ENCODE data around the gene TMEM130.
A peak's percentile ranks its signal among the peaks of the same experiment; 100 is the strongest.

The TMEM130 gene, protein sequence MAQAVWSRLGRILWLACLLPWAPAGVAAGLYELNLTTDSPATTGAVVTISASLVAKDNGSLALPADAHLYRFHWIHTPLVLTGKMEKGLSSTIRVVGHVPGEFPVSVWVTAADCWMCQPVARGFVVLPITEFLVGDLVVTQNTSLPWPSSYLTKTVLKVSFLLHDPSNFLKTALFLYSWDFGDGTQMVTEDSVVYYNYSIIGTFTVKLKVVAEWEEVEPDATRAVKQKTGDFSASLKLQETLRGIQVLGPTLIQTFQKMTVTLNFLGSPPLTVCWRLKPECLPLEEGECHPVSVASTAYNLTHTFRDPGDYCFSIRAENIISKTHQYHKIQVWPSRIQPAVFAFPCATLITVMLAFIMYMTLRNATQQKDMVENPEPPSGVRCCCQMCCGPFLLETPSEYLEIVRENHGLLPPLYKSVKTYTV

DNA sequence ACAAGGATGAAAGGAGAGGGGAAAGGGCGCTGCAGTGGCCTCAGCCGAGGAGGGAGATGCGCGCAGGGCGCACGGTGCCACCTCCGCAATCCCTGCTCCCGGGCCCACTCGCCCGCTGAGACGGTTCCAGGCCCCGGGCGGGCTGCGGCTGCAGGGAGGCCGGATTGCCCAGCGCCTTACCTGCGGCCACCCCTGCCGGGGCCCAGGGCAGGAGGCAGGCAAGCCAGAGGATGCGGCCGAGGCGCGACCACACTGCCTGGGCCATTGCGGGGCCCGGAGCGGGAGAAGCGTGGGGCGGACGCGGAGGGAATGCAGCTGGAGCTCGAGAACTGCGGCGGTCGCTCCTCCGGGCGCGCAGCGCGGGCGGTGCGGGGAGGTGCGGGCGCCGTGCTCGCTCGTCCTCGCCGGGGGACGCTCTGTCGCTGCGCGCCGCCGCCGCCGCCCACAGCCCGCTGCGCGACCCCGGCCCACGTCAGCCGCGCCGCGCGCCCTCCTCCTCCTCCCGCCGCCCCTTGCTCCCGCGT lies at the start of gene TMEM130:
TMEM130 (minus strand) TSS at position 418 of the 524 bp plus-strand sequence; CDS start at position 265, 153 bp downstream.
- DNase-seq, result no peak

DNA sequence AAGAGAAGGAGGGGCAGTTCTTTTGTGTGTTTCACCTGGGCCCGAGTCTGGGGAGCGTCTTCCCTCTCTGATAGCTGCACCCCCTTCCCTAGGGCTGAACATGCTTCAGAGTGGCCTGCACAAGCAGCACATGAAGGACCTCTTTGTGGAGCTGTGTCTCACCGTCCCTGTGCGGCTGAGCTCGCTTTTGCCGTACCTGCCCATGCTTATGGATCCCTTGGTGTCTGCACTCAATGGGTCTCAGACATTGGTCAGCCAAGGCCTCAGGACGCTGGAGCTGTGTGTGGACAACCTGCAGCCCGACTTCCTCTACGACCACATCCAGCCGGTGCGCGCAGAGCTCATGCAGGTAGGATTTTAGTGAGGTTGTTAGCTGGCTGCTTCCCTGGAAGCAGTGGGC lies 47.5 kb upstream of the TMEM130 start:
- no peak for DNase-seq

- DNase-seq, result no peak
These were observed 43.8 kb upstream of the TMEM130 start for GRCh38 chr7:98913612-98914011.

DNA sequence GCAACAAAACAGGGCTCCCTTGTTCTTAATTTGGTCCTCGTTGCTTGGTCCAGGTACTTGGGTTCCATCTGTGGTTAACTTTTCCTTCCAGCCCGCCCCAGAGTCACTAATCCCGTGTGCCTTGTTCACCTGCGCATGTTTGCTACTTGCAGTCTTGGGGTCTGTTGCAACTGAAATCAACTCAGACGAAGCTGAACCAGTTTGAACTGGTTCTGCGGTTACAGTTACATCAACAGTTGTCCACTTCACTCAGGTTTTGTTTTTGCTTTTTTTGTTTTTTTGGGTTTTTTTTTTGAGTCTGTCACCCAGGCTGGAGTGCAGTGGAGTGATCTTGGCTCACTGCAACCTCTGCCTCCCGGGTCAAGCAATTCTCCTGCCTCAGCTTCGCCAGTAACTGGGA lies 43.2 kb upstream of the TMEM130 start:
- no peak for DNase-seq

DNA sequence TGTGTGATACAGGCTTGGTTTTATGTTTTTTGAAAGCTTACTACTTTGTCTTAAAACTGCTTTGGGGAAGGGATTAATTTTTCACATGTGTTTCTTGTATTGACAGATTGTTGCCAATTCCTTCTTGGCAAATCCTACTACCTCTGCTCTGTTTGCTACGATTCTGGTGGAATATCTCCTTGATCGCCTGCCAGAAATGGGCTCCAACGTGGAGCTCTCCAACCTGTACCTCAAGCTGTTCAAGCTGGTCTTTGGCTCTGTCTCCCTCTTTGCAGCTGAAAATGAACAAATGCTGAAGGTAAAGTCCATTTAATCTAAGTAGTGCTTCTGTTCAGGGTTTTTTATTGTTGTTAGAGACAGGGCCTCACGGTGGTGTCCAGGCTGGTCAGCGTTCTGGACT lies 42.1 kb upstream of the TMEM130 start:
- no peak for DNase-seq

GRCh38 chr7:98910427-98910826 lies 40.6 kb upstream of the TMEM130 start:
- no peak for DNase-seq

- DNase-seq, result no peak
These were observed 39.7 kb upstream of the TMEM130 start for GRCh38 chr7:98909487-98909886.

- DNase-seq, result no peak
These were observed 38.8 kb upstream of the TMEM130 start for GRCh38 chr7:98908585-98908984.

DNA sequence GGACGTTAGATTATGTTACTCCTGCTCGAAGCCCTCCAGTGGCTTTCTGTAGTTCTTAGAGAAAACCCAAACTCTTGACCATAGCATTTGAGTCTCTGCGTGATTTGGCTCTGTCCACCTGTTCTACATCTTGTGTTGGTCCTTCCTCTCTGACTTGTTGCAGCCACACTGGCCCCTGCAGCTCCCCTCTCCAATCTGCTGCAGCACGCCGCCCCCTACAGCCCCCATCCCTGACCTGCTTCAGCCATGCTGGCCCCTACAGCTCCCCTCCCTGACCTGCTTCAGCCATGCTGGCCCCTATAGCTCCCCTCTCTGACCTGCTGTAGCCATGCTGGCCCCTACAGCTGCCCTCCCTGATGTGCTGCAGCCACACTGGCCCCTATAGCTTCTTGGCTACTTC lies 37.8 kb upstream of the TMEM130 start:
- no peak for DNase-seq

- no peak for DNase-seq
These were observed 33.4 kb upstream of the TMEM130 start for GRCh38 chr7:98903246-98903645.

DNA sequence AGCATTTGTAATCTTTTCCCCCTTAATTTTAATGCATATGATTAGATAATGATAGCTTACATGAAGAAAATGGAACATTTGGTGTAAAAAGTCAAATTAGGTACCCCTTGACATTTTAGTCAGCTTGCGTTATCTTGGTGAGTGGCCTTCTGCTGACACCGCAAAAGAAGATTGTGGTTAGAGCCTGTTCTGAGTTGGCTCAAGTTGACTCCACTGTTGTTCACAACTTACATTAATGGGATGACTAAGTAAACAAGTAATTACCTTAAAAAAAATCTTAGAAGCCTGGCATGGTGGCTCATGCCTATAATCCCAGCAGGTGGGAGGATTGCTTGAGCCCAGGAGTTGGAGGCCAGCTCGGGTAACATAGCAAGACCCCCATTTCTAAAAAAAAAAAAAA lies 32.7 kb upstream of the TMEM130 start:
- DNase-seq, result no peak

DNA sequence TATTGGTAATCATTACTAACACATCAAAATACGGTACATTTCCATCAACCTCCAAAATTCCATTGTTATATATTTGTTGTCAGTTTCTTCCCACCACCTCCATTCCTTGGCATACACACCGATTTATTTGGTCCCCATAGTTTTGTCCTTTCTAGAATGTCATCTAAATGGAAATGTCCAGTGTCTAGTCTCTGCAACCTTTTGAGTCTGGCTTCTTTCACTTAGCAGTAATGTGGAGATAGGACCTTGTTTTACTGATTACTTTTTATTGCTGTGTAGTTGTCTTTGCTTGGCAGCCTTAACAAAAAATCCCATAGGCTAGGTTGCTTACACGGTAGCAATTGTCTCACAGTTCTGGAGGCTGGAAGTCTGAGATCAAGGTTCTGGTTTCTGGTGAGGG lies 31.0 kb upstream of the TMEM130 start:
- DNase-seq, result no peak

- no peak for DNase-seq
These were observed 30.0 kb upstream of the TMEM130 start for GRCh38 chr7:98899816-98900215.

- no peak for DNase-seq
These were observed 22.8 kb upstream of the TMEM130 start for GRCh38 chr7:98892609-98893008.

DNA sequence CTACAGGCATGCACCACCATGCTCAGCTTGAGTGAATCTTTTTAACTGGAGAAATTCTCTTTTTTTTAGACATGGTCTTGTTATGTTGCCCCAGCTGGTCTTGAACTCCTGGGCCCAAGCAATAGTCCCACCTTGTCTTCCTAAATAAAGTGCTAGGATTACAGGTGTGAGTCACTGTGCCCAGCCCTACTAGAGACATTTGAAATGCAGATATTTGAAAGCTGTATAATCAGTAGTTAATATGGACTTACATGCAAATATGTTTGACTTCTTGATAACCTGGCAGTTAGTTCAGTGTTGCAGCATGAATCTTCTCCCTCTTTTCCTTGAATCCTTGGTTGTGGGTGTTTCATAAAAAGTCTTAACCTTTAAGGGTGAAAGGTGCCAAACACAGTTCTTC lies 17.2 kb upstream of the TMEM130 start:
- no peak for DNase-seq

DNA sequence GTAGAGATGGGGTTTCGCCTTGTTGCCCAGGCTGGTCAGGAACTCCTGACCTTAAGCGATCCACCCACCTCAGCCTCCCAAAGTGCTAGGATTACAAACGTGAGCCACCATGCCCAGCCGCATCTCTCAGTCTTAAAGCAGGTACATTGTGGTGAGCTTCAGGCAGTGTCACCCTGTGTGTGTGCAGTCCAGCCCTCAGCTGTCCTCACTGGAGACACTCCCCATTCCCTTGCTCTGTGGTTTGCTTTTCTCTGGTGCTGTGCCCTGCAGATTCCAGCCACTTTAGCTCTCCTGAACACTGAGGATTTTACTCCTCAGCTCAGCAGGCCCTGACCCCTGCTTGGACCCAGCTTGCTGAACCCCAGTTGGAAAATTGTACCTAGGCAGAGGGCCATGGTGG lies 14.6 kb upstream of the TMEM130 start:
- no peak for DNase-seq

- no peak for DNase-seq
These were observed 11.9 kb upstream of the TMEM130 start for GRCh38 chr7:98881561-98882315.

DNA sequence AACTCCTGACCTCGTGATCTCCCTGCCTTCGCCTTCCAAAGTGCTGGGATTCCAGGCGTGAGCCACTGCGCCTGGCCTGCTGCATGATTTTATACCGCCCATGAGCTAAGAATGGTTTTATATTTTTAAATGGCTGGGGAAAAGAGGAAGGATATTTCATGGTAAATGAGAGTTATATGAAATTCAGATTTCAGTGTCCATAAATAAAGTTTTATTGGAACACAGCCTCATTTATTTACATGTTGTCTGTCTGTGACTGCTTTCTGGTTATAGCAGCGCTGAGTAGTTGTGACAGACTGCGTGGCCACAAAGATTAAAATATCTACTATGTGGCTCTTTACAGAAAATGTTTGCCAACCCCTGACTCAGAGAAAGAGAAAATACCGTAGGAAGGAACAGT lies 10.7 kb upstream of the TMEM130 start:
- DNase-seq, result no peak

DNA sequence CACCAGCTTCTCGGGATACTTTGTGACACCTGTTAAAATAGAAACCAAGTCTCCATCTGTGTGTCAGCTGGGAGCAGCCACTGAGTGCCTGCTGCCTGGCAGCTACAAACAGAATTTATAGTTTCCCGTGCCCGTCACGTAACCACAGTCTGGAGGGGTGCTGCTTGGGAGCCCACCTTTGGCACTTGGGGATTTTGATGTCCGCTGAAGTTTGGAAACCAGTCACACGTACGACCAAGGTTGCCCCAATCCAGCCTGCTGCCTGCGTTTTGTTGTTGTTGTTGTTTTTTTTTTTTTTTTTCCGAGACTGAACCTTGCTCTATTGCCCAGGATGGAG lies 10.1 kb upstream of the TMEM130 start:
- DNase-seq, result no peak

- peak; percentile 29 to 40 for DNase-seq
These were observed 9.6 kb upstream of the TMEM130 start for GRCh38 chr7:98879198-98879978.

- DNase-seq, result peak; percentile 72 to 79
These were observed 8.8 kb upstream of the TMEM130 start, which contains the start of gene TRRAP for GRCh38 chr7:98878365-98879197. TRRAP (plus strand) TSS chr7:98878532; CDS start chr7:98881151, 2,619 bp downstream.

DNA sequence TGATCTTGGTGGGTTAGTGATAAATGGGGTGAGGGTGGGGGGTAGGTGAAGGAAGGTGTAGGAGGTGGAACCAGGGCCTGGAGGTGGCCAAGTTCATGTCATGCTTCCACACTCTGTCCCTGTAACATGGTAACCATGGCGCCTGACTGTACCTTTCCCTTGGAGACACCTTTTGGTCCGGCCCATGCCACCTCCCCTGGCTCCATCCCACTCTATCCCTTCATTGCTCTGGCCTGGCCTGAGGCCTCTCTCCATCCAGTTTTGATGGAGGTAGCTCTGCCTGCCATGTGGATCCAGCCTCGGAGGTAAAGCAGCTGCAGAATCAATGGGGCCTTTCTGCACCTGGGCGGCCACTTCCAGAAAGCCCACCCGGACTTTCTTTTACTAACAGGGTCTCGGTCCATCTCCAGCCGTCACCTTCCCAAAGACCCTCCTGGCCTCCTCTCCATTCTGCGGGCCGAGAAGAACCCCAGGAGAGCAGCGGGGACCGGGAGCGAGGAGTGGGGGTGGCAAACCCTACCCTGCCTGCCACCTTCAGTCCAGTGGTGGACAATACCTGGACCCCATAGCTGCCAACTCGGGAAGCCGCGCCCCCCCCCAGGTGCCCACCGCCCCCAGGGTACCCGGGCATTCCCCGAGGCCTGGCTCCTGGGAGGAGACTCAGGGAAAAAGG lies 8.0 kb upstream of the TMEM130 start:
- no peak for DNase-seq

All from stimulated activated CD4-positive, alpha-beta T cell treated with anti-CD3 and anti-CD28 coated beads, Interleukin-2, amount 100 ng/mL, for 48 hours (primary cell).